GM19239 (cell line): ENCODE measurements around the gene SNX1.

Experiments used
- DNase-seq: peaks from one replicate; pipeline ENCODE4 v3.0.0; 2011; ENCODE audit warnings: low spot score; ENCODE audit not compliant: insufficient read length
- FAIRE-seq: peaks from 2 replicates; lab custom pipeline; 2011; peaks lifted over from hg19 to GRCh38; lab: Jason Lieb, UNC

The SNX1 gene

DNA sequence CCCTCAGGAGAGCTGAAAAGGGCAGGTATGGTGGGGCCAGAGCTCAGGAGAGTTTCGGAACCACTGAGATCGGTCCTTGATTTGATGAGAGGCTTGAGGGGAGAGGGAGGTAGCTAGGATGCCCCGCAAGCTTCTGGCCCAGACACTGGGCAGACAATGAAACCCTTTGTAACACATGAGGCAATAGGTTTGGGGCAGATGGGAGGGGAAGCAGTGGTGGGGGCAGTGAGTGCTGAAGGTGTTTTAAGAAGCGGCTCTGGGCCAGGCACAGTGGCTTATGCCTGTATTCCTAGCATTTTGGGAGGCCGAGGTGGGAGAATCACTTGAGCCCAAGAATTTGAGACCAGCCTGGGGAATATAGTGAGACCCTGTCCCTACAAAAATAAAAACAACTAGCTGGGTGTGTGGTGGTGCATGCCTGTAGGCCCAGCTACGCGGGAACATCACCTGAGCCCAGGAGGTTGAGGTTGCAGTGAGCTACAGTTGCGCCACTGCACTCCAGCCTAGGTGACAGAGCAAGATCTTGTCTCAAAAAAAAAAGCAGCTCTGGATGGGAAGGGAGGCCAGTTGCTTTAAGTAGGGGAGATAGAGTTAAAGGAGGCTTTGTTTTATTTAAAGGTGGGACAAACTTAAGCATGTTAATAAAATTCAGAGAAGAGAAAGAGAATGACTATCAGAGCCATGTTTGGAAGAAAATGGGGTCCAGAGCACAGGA is 46.2 kb downstream of the SNX1 start:
- FAIRE-seq (no peak), DNase-seq (no peak)

DNA sequence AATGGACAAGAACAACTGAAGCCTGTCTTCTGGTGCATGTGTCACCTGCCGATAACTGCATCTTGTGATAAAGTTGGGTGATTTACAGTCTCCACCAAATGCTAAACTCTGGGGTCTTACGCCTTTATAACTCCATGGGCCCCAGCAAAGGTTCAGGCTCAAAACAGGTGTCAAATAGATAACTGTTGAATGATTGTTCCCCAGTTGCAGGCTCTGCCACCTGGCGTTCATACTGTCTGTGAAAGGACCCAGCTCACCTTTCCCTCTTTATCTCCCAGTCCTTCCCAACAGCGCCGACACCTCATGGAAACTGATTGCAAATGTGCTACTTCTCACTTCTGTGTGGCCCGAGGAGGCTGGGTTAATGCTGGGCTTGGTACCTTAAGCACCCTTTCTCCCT is 47.5 kb downstream of the SNX1 start:
- FAIRE-seq: no peak
- no peak for DNase-seq

DNA sequence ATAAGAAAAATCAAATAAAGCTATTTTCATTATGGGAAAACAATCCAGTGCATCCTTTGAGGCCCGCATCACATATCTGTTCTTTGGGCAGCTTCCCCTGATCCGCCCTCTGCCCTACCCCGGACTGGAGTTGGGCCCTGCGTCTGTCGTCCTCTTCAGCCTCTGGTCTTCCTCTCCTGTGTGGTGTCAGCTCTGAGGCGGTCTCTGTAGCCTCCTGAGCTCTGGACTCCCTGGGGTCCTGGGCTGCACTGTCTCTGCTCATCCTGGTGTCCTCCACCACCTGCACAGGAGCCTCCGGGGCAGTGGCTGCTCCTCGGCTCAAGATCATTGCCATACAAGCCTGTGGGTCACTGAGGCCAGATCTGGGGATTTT is 48.4 kb downstream of the SNX1 start:
- DNase-seq (no peak), FAIRE-seq (no peak)

DNA sequence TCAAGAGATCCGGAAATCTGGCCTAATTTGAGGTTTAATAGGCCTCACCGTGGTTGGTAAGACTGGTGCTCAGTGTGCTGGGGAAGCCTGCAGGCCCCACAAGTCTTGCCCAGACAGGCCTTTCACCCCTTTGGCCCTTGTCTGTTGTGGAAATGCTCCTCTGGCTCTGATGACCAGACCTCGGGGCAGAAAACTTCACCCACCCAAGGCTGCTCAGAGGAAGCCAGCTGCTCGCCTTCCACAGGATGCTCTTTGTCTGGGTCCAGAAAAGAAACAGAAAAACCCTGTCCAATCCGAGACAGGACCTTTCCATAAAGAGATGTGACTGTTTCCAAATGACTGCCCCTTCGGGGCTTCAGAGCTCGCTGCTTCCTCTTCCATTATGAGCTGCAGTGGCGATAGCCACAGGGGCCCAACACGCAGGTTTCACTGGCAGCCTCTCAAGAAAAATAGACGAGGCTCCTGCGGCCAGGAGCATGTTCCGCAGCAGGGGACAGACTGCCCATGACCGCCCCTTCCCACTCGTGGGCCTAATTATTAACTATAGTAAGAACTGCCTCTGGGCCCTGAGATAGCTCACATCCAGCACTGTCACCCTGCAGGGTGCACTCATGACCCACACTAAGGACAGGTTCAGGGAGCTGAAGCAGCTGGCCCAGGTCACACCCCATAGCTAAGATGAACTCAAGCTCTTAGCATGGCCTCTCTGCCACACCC is 48.9 kb downstream of the SNX1 start:
- DNase-seq (peak; percentile 61), FAIRE-seq (peak; percentile 91)

DNA sequence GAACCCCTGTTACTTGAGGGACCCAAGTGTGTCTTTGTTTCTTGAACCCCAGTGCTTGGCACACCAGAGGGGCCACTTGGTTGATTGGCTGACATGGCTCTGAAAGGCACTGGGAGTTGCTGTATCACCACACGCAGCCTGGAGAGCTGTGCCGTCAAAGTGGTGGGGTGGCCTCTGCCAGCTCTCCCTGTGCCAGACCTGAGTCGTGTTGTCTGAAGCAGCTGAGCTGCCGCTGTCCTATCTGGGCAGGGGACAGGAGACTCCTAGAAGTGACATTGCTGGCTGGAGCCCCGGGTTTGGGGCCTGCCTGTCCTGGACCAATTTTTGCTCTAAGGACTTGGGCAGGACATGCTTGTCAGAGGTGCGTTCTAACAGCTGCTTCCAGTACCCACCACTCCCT is 50.3 kb downstream of the SNX1 start:
- DNase-seq: no peak
- FAIRE-seq: no peak

DNA sequence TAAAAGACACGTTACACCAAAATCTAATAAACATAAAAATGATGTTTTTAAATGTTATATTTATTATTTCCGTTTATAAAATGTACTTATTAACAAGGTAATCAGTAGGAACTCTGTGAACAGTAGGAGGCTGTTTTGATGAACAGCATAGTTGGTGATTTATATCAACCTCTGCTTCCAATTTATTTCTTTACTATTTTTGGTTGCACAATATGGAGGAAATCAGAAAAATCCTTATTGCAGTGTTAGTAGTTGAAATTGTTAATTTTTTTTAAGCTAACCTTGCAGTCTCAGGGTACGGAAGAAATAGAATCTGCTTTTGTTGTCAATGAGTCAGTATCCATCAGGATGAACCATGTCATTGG is 50.7 kb downstream of the SNX1 start:
- no peak for FAIRE-seq
- no peak for DNase-seq

DNA sequence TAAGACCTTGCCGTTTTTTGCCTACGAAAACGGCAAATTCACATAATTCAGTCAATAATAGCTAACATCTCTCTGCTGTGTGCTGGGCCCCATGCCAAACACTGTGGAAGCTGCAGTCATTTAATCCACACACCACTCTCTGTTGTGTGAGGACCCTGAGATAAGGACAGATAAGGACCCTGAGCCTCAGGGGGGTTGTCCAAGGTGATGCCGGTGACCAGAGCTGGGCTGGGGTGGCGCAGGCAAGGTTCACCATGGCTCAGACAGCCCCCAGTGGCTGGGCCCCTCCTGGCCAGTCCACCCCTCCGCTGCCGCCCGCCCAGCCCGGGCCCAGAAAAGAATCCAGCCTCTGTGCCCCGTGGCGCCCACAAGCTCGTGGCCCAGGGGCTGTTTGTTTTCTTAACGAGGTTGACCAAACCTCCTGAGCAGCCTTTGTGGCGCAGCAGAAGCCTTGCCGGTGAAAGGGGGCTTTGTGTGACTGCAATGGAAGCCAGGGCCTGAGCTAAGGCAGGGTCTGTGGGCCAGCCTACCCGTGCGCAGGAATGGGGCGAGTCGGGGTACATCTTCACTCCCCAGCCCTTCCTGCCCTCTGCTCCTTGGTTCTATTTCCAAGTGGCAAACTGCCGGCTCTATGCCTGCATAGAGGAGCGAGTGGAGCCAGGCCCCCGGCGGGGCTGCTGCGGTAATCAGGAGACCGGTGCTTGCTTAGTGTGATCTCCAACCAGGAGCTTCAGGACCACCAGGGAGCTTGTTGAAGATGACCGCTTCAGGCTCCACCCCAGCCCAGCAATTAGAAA is 51.3 kb downstream of the SNX1 start:
- DNase-seq (no peak), FAIRE-seq (no peak)

DNA sequence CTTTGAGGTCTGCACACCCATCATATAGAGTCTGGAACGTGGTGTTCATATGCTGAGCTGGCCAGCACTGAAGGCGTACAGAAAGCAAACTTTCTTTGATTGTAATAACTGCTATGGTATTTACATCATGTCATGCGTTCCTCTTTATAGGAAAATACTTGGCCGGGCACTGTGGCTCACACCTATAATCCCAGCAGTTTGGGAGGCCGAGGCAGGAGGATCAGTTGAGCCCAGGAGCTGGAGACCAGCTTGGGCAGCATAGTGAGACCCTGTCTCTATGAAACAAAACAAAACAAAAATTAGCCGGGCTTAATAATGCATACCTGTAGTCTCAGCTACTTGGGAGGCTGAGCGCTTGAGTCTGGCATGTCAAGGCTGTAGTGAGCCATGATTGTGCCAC is 52.4 kb downstream of the SNX1 start:
- DNase-seq (no peak), FAIRE-seq (no peak)

DNA sequence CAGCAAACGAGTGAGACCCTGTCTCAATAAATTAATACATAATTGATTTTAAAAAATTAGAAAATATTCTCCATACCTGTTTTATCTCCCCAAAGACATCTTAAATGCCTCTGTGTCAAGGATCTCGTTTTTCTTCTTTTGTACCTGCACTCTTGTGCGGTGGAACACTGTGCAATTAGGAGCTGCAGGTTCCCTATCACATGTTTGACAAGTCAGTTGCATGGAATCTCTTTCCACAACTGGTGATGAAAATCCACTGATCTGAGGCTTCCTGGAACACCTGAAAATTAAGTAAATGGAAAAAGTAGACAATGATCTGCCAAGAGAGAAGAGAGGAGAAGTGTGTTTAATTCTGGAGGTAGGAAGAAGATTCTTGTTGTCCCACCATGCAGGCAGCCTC is 52.8 kb downstream of the SNX1 start:
- FAIRE-seq (no peak), DNase-seq (no peak)

DNA sequence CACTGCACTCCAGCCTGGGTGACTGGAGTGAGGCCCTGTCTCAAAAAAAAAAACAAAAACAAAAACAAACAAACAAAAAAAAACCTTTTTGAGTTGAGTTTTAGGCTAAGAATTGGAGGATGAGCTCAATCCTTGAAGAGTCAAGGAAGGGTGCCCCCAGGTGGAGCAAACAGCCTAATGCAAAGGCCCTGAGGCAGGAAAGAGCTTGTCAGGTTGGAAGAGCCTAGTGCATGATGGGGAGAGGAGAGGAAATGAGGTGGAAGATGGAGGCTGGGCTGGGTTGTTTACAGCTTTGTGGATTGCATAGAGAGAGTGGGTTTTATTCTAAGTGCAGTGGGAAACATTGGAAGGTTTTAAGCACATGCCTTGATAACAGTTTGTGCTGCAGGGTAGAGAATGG is 53.6 kb downstream of the SNX1 start:
- FAIRE-seq (peak; percentile 70), DNase-seq (no peak)

DNA sequence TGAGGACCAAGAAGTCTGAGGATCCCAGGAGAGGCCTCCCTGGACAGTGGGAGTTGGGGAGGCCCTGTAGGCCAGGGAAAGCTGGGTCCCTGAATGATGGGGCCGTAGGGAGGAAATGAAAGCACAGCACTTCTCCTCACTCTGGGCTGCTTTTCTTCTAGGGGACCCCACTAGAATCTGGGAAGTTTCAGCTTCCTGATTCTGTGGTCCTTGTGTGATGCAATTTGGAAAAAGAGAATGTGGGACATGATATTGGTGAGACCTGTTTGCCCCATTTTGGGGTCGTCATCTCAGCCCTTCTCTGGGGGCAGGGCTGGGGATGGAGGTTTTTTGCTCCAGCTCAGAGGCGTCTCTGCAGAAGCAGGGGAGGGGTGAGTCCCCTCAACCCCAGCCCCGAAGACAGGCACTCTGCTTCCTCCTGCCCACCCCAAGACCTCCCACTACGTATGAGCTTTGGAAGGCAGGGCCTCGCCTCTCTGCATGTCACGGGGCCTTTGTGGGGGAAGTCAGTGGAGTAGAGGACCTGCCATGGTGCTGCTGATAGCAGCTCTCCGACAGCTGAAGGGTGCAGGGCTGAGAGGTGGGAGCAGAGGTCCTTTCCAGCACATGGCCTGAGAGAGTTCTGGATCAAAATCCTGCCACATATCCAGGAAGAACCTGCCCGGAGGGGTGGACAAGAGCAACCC is 54.3 kb downstream of the SNX1 start:
- FAIRE-seq (no peak), DNase-seq (no peak)

DNA sequence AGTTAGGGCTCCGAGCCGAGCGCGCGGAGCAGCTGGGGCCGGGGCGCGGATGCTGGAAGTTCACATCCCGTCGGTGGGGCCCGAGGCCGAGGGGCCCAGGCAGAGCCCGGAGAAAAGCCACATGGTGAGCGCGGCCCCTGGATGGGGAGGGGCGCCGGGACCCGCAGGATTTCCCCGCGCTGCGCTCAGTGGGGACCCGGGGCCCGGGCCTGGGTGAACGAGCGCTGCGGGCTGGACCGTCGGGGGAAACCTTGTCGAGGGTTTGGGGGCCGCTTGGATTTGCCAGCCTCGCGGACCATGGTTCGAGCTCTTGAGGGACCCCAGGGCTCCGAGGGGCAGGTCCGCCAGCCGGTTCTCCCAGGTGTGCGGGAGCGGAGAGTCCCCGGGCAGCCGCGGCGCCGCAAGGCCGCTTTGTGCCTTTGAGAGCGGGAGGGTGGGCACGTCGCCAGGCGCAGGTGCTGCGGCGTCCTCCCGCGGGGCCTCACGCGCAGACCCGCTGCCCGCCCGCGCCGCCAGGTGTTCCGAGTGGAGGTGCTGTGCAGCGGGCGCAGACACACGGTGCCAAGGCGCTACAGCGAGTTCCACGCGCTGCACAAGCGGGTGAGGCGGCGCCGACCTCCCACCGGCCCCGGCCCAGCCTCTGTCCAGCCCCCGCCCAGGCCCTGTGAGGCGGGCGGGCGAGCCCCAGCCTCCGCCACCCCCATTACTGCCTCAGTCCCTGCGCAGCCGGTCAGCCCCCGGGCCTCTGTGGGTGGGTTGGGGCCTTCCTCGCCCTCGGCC is 56.1 kb downstream of the SNX1 start, which contains the start of gene SNX22:
TSS of gene SNX22 (plus strand) at position 5 of the 780 bp plus-strand sequence. CDS start at position 50, 45 bp downstream.
- FAIRE-seq (no peak), DNase-seq (peak; percentile 24)

DNA sequence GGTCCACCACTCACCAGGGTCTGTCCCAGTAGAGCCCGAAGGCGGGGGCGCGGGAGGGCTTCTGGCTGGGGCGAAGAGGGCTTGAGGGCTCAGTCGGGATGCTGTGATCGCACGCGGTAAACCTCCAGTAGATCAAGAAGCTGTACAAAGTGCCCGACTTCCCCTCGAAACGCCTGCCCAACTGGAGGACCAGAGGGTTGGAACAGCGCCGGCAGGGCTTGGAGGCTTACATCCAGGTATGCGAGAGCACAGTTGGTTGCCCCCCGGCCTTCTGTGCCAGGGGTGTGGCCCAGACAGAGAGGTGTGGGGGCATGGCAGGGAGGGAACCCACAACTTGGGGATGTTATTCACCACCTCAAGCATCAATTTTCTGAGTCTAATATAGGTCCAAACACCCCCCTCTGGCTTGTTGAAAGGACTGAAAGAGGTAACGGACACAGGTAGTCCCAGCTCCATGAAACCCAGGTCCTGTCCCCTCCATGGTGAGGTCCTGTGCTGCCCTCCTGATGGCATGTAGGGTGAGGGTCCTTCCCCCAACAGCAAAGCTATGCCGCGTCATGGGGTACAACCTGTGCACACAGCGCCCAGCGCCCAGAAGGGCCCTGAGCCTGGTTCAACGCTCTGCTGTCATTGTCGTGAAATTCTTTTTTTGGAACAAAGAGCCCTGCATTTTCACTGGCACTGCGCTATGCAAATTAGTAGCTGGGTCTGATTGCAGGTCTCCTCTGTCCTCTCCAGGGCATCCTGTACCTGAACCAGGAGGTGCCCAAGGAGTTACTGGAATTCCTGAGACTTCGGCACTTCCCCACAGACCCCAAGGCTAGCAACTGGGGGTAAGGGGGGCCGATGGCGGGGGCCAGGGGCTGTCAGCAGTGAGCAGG is 57.0 kb downstream of the SNX1 start:
- DNase-seq (peak; percentile 32), FAIRE-seq (peak; percentile 37)

DNA sequence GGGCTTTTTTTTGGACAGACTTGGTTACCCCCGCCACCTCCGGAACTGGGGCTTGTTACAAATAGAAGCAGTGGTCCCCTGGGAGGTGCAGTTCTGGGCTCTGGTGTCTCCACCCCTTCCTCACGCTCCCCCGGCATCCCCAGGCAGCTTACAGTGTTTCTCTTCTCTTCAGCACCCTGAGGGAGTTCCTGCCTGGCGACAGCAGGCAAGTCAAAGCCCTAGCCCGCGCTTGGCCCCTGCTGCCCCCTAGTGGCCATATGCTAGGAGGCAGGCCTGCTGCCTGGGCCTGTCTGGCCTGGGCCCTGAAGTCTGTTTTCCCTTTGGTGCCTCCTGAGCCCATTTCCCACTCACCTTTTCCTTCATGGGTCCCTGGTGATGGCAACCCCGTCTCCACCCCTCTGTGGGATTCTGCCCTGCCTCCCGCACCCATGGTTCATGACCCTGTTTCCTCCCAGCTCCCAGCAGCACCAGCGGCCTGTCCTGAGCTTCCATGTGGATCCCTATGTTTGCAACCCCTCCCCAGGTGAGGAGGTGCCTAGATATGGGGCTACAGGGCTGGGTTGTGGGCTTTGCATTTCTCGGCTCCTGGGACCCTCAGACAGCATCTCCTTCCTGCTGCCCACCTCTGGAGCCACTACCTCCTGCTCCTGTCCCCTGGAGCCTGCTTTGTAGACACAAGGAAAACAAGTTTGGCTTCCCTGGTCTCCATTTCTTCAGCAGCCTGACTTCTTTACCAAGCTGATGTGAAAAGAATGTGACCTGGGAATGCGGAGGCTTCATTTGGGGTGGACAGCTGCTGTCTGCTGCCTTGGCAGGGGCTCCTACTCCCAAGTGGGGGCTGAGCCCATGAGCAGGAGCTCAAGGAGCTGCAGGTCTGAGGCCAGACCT is 57.9 kb downstream of the SNX1 start:
- DNase-seq: peak; percentile 89
- peak; percentile 87 for FAIRE-seq

DNA sequence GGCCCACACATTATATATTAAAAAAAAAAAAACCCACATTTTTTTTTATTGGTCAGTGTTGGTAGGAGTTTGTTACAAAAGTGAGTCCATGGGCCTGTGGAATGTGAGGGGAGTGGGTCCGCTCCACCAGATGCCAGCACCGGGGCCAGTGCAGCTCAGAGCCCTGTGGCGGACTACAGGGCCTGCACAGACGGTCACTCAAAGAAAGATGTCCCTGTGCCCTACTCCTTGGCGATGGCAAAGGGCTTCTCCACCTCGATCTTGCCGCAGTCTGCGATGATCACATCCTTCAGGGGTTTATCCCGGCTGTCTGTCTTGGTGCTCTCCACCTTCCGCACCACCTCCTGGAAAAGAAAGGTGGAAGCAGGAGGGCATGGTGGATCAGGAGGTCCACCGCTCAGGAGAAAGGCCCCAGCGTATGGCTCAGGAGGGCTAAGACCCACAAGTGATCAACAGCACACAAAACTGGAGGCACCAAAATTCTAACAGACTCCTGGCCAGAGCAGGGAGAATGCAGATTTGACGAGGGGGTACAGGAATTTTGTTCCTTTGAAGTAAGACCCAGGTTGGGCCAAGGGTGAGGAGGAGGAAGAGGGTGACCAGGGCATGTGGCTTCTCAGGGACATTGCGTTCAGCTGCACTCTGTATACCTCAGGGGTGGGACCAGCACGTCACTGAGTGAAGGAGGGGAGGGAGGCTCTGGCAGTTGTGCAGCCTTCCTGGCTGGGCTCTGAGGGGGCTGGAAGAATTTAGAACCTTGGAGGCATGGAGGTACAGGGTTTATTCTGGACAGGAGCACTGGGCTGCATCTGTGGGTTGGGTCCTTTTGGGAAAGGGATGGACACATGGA is 60.2 kb downstream of the SNX1 start:
- no peak for FAIRE-seq
- no peak for DNase-seq

DNA sequence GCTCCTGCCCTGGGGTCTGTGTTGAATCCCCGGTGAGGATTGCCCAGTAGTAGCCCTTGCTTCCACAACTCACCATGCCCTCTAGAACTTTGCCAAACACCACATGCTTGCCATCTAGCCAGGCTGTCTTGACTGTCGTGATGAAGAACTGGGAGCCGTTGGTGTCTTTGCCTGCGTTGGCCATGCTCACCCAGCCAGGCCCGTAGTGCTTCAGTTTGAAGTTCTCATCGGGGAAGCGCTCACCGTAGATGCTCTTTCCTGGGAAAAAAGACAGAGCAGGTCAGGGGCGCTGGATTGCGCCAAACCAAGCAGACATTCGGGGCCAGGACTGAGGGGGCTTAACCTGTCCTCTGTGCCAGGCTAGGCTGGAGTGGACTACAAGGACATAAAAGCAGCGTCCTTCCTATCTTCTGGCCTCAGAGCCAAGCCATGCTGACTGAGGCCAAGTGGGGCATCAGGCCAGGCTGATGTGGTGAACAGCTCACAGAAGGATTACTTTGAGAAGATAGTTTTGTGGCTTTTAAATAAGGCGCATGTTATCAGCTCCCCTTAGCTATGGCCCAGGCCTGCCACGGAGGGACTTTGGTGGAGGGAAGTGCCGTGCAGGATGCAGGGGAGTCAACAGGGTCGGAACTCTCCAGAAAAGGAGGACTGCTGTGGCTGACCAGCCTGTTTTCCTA is 61.0 kb downstream of the SNX1 start:
- FAIRE-seq: no peak
- DNase-seq: no peak
